GM19193 (cell line): ENCODE measurements around the gene FGFBP1.

Experiments
- POLR2A ChIP-seq: IDR thresholded peaks from 4 replicates; pipeline ENCODE4 v1.6.1; 2011; ENCODE audit not compliant: insufficient read depth, insufficient read length; ENCODE audit errors: extremely low read depth

FGFBP1 gene

DNA sequence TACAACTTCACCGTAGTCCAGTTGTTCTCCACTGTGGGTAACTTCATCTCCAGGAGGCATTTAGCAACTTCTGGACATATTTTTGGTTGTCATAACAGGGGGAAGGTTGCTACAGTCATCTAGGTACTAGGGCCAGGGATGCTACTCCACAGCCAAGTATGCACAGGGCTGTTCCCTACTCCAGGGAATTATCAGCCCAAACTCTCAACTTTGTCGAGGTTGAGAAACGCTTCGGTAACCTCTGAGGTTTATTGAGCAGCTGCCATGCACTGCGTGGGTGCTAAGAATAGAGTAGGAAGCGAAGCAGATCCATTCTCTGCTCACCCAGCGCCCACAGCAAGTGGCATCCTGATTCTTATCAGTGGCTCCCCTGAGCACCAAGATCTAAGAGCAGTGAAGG lies 8.2 kb downstream of the FGFBP1 start:
- no peak for TF ChIP-seq POLR2A

DNA sequence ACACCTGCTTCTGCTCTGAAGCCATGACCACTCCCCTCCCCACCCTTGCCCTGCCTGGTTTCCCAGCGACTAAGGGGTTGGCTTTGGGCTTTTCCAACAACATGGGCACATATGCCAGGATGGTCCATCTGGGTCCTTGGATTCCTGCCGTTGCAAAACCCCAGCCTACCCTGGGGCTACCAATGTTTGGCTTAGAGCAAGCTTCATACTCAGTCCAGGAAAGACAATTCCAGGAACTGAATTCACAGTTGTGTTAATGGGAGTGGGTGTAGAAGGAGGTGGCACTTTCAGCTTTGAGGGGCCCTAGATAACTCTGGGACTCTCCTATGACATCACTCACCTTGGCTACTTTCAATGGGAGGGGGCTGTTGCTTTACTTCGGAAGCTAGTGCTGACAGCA lies 9.0 kb downstream of the FGFBP1 start:
- no peak for TF ChIP-seq POLR2A

GRCh38 chr4:15928883-15929282 lies 9.7 kb downstream of the FGFBP1 start:
- no peak for TF ChIP-seq POLR2A

GRCh38 chr4:15926486-15926885 lies 12.1 kb downstream of the FGFBP1 start:
- no peak for TF ChIP-seq POLR2A

DNA sequence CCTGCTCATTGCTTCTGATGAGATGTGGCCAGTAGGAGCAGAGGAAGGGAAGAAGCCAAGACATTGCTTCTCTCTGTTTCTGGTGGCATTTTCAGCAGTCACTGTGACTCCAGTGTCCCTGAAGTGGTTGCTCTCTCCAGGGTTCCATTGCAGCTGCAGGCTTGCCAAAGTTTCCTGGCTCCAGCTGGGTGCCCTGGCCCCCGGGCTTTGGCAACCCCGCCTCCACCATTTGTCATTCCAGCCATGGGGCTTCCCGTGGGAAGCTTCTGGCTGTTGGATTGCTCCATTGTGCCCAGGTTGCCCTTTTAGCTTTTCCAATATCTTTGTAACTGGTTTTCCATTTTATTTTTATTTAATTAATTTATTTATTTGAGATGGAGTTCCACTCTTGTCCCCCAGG lies 12.7 kb downstream of the FGFBP1 start:
- TF ChIP-seq POLR2A = no peak

GRCh38 chr4:15921592-15921932 lies 17.0 kb downstream of the FGFBP1 start:
- no peak for TF ChIP-seq POLR2A

GRCh38 chr4:15920723-15921591 lies 17.6 kb downstream of the FGFBP1 start:
- TF ChIP-seq POLR2A = no peak

GRCh38 chr4:15918484-15919129 lies 19.9 kb downstream of the FGFBP1 start:
- TF ChIP-seq POLR2A = no peak

- TF ChIP-seq POLR2A = no peak
Measured at GRCh38 chr4:15917297-15917696, 21.2 kb downstream of the FGFBP1 start.

GRCh38 chr4:15914736-15915135 lies 23.8 kb downstream of the FGFBP1 start:
- no peak for TF ChIP-seq POLR2A

DNA sequence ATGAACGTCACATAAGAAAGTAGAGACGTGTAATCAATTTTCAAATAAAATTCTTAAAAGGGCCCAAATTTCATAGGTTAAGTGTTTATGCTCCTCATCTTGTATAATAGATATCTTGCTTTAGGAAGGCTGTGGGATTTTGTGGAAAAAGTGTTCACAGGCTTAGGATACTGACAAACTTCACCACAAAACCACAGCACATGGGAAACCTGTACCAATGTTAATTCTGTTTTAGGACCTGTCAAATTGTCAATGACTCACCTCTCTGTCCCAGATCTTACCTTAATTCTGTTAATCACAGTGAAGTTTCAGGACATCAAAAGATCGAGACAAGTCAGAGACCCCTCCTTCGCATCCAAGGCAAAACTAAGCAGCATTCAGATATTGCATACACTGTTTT lies 24.2 kb downstream of the FGFBP1 start:
- TF ChIP-seq POLR2A = no peak

GRCh38 chr4:15913631-15913970 lies 24.9 kb downstream of the FGFBP1 start:
- TF ChIP-seq POLR2A = no peak

- TF ChIP-seq POLR2A = no peak
Measured at GRCh38 chr4:15912961-15913630, 25.4 kb downstream of the FGFBP1 start.

GRCh38 chr4:15912236-15912635 lies 26.3 kb downstream of the FGFBP1 start:
- TF ChIP-seq POLR2A = no peak

DNA sequence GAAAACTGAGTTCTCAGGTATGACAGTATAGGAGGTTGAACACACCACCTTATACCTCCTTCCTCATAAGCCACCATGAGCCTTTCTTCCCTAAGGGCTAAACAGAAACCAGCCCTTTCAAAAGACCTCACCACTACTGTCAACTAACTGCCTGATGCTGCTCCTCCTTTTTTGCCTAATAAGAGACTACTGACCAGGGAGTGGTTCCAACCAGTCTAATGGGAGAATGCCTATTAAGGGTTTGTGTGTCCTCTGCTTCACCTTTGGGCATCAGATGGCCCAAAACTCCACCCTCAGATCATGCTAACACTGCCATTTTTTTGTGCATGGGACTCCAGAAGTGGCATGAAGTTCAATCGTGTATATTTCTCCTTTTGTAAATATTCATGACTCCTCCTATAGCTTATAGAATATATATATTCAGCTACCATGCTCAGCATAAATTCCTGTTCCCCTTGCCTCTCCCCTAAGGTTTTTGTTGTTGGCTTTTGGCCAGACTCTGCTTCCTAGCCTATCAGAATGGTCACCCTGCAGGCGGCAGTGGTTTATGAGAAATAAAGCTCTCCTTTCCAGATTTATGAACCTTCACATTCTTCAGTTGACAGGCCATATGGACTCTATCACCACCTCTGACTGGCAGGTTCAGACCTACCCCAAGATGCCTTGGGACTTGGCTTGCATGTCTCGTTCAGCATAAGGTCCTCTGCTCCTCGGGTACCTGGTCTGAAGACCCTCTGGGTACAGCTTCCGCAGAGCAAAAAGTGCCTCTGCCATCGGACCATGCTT lies 28.2 kb downstream of the FGFBP1 start:
- no peak for TF ChIP-seq POLR2A

- no peak for TF ChIP-seq POLR2A
Measured at GRCh38 chr4:15907430-15907829, 31.1 kb downstream of the FGFBP1 start.

DNA sequence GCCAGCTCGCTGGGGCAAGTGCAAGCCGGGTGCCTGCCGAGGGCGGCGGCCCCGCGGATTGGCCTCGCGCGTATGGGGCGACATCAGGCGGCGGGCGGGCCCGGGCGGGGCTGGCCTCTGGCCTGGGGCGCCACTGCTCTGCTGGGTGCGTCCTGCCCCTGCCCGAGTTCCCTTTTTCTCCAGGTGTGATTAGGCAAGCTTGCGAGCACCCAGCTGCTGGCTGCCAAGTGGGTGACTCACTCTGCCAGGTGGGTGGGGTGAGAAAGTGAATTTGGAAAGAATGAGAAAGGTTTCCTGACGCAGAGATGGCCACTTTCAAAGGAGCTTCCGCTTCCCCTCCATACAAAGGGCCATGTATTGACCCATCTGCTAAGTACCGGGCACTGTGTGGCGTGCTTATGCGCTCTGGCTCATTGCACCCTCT lies 32.5 kb downstream of the FGFBP1 start:
- TF ChIP-seq POLR2A = no peak
